ENCODE measurements around the gene OPCML.

DNA sequence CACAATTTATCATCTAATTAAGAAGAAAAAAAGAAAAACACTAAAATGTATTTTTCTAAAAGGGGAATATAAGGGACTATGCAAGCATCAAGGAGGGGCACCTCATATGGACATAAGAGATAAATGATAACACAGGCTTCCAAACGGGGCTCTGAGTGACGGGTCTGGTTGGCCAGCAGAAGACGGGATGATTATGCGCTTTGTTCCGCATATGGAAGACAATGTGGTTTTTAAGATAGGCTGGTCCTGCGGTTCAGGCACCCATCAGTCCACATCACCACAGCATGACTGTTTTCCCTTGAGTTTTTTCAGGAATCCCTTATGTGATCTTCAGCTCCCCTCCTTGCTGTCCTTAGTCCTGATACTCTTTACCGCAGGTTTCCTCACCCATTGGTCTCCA lies 404.6 kb downstream of the OPCML start:
- TF ChIP-seq, protein P1, sequence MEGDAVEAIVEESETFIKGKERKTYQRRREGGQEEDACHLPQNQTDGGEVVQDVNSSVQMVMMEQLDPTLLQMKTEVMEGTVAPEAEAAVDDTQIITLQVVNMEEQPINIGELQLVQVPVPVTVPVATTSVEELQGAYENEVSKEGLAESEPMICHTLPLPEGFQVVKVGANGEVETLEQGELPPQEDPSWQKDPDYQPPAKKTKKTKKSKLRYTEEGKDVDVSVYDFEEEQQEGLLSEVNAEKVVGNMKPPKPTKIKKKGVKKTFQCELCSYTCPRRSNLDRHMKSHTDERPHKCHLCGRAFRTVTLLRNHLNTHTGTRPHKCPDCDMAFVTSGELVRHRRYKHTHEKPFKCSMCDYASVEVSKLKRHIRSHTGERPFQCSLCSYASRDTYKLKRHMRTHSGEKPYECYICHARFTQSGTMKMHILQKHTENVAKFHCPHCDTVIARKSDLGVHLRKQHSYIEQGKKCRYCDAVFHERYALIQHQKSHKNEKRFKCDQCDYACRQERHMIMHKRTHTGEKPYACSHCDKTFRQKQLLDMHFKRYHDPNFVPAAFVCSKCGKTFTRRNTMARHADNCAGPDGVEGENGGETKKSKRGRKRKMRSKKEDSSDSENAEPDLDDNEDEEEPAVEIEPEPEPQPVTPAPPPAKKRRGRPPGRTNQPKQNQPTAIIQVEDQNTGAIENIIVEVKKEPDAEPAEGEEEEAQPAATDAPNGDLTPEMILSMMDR (IDR thresholded peaks at IDR 0.05; ENCODE audit: poor library complexity, severe bottlenecking), result no peak
- TF ChIP-seq EZH2 (IDR thresholded peaks at IDR 0.05; ENCODE audit: borderline replicate concordance, insufficient read depth, low read length, poor library complexity, severe bottlenecking), result no peak
- TF ChIP-seq, protein P2, sequence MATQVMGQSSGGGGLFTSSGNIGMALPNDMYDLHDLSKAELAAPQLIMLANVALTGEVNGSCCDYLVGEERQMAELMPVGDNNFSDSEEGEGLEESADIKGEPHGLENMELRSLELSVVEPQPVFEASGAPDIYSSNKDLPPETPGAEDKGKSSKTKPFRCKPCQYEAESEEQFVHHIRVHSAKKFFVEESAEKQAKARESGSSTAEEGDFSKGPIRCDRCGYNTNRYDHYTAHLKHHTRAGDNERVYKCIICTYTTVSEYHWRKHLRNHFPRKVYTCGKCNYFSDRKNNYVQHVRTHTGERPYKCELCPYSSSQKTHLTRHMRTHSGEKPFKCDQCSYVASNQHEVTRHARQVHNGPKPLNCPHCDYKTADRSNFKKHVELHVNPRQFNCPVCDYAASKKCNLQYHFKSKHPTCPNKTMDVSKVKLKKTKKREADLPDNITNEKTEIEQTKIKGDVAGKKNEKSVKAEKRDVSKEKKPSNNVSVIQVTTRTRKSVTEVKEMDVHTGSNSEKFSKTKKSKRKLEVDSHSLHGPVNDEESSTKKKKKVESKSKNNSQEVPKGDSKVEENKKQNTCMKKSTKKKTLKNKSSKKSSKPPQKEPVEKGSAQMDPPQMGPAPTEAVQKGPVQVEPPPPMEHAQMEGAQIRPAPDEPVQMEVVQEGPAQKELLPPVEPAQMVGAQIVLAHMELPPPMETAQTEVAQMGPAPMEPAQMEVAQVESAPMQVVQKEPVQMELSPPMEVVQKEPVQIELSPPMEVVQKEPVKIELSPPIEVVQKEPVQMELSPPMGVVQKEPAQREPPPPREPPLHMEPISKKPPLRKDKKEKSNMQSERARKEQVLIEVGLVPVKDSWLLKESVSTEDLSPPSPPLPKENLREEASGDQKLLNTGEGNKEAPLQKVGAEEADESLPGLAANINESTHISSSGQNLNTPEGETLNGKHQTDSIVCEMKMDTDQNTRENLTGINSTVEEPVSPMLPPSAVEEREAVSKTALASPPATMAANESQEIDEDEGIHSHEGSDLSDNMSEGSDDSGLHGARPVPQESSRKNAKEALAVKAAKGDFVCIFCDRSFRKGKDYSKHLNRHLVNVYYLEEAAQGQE (IDR thresholded peaks at IDR 0.05; ENCODE audit: borderline replicate concordance), result no peak
- TF ChIP-seq RAD21 (conservative IDR thresholded peaks at IDR 0.05), result no peak
- TF ChIP-seq EP300 (conservative IDR thresholded peaks at IDR 0.05; ENCODE audit: poor library complexity, severe bottlenecking), result no peak
- no peak for TF ChIP-seq POLR2AphosphoS5 (IDR thresholded peaks at IDR 0.05)
- TF ChIP-seq MXI1 (conservative IDR thresholded peaks at IDR 0.05; ENCODE audit: poor library complexity, severe bottlenecking), result no peak
- no peak for TF ChIP-seq TAF1 (IDR thresholded peaks at IDR 0.05; ENCODE audit: low read depth)
